ENCODE results near the gene WWOX. TPM values are rescaled to one million over a fixed set of nuclear protein-coding genes. Genes with fewer than 3 reads are reported as not detected.

The WWOX gene
- total RNA-seq, 1 donor from 2014 or later: 29.6 TPM

- H3K4me3 ChIP-seq (ENCODE audit: low read depth, low read length): no peak overlapping the region
- no peak for TF ChIP-seq CTCF (conservative IDR thresholded peaks at IDR 0.05; ENCODE audit: low read depth, low read length)
- no peak for DNase-seq (ENCODE audit: low read depth)
These were observed 854.1 kb downstream of the WWOX start for GRCh38 chr16:78953526-78953925.

- TF ChIP-seq CTCF (conservative IDR thresholded peaks at IDR 0.05; ENCODE audit: low read depth, low read length): no peak
- no peak overlapping the region for H3K4me3 ChIP-seq (ENCODE audit: low read depth, low read length)
- DNase-seq (ENCODE audit: low read depth): no peak
These were observed 855.8 kb downstream of the WWOX start for GRCh38 chr16:78955206-78955605.

GRCh38 chr16:78956859-78957258 is 857.4 kb downstream of the WWOX start:
- no peak overlapping the region for H3K4me3 ChIP-seq (ENCODE audit: low read depth, low read length)
- DNase-seq (ENCODE audit: low read depth): no peak
- no peak for TF ChIP-seq CTCF (conservative IDR thresholded peaks at IDR 0.05; ENCODE audit: low read depth, low read length)

GRCh38 chr16:78957317-78958100 is 858.1 kb downstream of the WWOX start:
- no peak overlapping the region for H3K4me3 ChIP-seq (ENCODE audit: low read depth, low read length)
- DNase-seq (ENCODE audit: low read depth): no peak
- TF ChIP-seq CTCF (conservative IDR thresholded peaks at IDR 0.05; ENCODE audit: low read depth, low read length): no peak

- no peak overlapping the region for H3K4me3 ChIP-seq (ENCODE audit: low read depth, low read length)
- TF ChIP-seq CTCF (conservative IDR thresholded peaks at IDR 0.05; ENCODE audit: low read depth, low read length): no peak
- DNase-seq (ENCODE audit: low read depth): no peak
These were observed 862.0 kb downstream of the WWOX start for GRCh38 chr16:78961464-78961863.

- no peak for DNase-seq (ENCODE audit: low read depth)
- no peak for TF ChIP-seq CTCF (conservative IDR thresholded peaks at IDR 0.05; ENCODE audit: low read depth, low read length)
- no peak overlapping the region for H3K4me3 ChIP-seq (ENCODE audit: low read depth, low read length)
These were observed 863.0 kb downstream of the WWOX start for GRCh38 chr16:78962457-78962929.

- no peak overlapping the region for H3K4me3 ChIP-seq (ENCODE audit: low read depth, low read length)
- no peak for TF ChIP-seq CTCF (conservative IDR thresholded peaks at IDR 0.05; ENCODE audit: low read depth, low read length)
- no peak for DNase-seq (ENCODE audit: low read depth)
These were observed 868.5 kb downstream of the WWOX start for GRCh38 chr16:78967948-78968347.

Measured in epithelial cell of proximal tubule (primary cell).